Stimulated activated CD4-positive, alpha-beta T cell treated with anti-CD3 and anti-CD28 coated beads, TNF-alpha, amount 100 ng/mL, for 4 hours (primary cell): ENCODE data around the gene MOB2.

Experiments
- DNase-seq, 3 experiments: peaks; one replicate each; pipeline ENCODE4 v3.0.0-alpha.2; 2020; ENCODE audit warnings: low read depth in 3 of 3

The MOB2 gene

DNA sequence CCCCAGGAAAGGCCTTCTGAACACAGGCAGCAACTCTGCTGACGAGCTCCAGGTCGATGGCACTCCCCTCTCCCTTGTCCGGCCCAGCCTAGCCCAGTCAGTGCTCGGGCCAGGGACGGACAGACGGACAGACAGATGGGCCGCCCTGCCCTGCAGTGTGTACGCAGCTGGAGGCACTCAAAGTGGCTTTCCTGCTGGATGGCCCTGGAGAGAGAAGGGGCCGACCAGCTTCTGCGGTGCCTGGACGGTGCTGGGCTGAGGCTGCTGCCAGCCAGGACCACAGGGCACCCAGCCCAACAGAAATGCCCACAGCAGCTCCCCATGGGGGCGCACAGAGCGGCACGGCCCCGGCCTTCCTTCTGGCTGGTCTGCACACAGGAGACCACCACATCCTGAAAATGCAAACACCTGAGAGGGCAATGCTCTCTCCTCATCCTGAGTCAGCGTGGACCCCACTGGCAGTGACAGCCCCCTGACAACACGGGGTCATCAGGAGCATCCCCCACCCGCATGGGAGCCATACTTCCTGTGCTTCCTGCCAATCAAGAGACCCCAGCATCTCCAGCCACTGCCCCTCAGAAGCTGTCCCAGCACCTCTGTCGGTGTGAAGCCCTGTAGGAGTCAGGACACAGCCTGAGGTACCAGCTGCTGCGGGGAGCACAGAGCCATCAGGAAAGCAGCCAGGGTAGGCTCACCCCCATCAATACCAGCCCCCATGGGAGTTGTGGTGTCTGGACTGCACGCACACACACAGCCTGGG lies 692 bp upstream of the MOB2 start:
- no peak for DNase-seq

DNA sequence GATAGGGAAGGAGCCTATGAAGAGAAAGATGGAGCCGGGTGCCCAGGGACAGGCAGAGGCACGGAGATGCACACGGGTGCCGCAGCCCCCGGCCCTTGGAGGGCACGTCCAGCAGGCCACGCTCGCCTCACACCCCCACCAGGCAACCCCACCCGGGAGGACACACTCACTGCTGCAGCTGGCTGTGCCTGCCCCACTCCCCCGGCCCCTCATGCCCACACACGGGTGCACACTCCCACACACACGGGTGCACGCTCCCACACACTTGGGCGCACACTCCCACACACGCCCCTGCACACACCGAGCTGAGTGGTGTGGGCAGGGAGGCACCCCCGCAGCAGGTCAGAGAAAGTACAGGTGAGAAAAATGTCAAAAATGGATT lies 1.1 kb downstream of the MOB2 start:
- DNase-seq: no peak

DNA sequence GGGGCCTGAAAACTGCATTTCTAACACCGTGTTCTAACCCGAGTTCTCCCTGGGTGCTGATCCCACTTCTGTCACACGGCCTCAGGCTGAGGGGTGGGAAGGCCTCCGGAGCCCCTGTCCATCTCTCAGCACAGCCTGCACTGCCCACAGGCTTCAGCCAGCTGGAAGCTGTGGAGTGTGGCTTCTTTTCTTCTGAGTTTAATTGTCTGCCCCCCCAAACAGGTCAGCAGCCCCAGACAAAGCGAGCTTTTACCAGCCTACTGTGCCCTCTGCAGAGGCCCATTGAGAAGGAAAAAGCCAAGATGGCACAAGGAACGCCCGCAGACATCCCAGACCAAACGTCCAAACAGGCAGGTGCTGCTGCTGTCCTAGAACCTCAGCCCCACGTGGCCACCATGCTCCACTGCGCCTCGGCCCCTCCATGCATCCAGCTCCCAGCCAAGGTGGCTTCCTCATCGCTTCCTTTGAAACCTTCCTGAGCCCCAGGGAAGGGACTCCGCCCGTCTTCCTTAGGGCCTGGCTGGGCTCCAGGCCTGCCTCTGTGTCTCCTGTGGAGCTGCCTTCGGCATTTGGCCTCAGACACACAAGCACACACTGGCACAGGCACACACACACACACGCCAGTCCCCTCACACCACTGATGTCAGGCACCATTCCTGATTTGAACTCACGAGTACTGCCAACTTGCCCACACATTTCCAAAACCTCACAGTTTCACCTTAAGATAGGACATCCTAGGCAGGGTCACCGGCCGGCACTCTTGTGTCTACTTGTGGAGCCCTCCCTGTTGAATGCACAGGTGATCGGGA lies 1.7 kb downstream of the MOB2 start:
- DNase-seq: no peak

DNA sequence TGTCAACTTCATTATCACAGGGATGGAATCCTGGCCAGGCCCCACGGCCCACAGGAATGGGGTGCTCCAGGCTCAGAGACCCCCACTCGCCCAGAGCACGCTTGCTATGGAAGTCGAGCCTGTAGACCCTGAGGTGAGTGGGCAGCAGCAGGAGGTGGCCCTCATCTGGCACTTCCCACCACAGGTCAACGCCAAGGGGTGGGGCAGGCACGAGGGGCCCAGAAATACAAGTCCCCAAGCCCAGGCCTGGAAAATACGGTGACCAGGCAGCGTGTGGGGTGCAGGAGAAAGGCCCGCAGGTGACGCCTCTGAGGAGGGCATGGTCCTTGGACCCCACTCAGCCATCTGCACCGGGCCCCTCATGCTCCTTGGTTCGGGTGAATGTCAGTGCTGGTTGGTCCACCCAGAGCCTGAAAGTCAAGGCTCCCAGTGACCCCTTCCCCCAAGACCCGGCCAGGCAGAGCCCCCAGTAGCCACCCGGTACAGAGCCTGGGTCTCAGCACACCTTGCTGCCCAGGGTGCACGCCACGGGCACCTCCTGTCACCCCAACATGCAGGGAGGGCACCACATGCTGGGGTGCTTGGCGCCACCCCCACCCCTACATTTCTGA lies 2.4 kb downstream of the MOB2 start:
- DNase-seq: no peak

- DNase-seq: no peak
These were observed 3.1 kb downstream of the MOB2 start for GRCh38 chr11:1483445-1483961.

- DNase-seq: no peak
These were observed 3.8 kb downstream of the MOB2 start for GRCh38 chr11:1482581-1483444.

DNA sequence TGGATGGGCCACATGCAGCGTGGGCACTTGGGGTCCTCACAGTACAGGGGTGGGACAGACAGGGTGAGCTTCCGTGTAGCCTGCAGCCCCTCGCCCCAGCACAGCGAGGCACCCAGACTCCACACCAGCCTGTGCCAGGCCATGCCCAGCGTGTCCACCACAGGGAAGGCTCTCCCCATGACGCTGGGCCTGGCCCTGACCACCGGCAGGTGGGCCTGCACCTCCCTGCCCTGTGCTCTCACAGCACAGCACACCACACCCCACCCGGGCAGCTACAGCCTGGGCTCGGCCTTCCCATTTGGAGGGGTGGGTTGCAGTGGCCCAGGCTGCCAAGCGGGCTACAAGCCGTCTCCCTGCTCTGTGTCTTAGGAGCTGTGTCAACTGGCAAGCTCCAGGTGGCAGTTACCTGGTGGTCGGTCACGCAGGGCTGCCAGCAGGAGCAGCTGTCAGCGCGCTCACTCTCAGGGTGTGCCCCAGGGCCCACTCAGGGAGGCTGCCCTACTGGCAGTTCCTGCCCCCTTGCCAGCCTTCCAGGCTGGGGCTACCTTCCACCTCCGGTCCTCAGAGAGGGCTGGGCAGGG lies 4.6 kb downstream of the MOB2 start:
- DNase-seq: no peak

DNA sequence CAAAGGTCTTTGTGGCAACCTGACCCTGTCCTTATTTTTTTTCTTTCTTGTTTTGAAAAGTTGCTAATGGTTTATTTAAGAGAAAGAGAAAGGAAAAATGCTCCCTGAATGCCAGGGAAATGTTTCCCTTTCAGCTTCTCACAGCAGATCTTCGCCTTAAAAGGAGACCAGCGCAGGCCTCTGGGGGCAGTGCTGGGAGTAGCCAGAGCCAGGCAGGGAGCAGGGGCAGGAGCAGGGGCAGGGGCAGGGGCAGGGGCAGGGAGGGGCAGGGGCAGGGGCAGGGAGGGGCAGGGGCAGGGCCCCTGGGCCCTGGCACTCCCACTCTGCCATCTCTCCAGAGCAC lies 5.1 kb downstream of the MOB2 start:
- DNase-seq: no peak

- no peak for DNase-seq
These were observed 5.8 kb downstream of the MOB2 start for GRCh38 chr11:1480555-1481482.

DNA sequence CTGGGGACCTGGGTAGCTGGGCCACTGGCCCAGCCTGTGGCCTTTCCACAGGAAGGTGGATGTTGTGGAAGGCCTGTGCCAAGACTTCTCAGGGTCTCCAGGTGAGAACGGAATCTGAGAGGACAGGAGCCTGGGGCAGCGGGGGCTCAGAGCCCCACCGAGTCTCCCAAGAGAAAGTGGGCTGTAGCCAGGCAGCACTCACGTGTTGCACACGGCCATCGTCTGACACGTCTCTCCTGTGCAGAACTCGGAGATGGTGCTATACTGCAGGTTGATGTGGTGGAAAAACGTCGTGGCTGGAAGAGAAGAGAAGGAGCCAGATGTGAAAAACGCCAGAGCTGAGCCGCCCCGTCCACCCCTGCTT lies 6.4 kb downstream of the MOB2 start:
- DNase-seq: no peak

DNA sequence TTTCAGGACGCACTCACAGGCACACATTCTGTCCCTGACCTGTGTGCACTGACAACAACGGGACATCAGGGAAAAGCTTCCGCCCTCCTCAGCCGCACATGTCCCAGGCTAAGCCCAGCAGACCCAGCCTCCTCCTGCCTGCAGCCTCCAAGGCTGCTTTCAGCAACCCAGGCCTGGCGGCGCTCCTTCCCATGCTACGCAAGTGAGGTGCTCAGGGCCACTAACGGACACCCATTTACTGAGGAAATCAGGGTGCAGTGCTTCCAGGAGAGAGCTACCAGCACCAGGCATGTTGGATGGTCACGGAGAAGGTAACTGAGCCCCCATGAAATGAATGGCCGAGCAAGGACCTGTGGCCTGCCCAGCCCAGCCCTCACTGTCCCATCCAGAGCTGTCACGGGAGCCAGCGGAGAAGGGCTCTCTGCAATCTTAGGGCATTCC lies 6.9 kb downstream of the MOB2 start:
- no peak for DNase-seq

GRCh38 chr11:1479006-1479677 lies 7.4 kb downstream of the MOB2 start:
- no peak for DNase-seq

DNA sequence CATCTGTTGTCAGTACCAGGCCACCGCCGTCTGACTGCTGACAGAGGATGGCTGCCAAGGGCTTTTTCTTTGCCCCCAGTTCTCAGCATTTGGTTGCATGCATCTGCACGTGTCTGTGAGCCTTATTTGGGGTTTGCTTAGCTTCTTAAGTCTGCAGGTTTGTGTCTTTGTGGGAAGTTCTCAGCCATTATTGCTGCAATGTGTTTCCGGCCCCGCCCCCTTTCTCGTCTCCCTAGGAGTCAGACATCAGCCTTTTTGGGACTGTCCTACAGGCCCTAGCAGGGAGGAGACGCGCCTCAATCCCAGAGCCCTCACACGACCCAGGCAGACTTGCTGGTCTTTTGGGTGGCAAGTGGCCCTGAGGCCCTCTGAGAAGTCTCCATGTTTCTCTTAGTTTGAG lies 8.0 kb downstream of the MOB2 start:
- DNase-seq: no peak

GRCh38 chr11:1478011-1478410 lies 8.6 kb downstream of the MOB2 start:
- DNase-seq: no peak

DNA sequence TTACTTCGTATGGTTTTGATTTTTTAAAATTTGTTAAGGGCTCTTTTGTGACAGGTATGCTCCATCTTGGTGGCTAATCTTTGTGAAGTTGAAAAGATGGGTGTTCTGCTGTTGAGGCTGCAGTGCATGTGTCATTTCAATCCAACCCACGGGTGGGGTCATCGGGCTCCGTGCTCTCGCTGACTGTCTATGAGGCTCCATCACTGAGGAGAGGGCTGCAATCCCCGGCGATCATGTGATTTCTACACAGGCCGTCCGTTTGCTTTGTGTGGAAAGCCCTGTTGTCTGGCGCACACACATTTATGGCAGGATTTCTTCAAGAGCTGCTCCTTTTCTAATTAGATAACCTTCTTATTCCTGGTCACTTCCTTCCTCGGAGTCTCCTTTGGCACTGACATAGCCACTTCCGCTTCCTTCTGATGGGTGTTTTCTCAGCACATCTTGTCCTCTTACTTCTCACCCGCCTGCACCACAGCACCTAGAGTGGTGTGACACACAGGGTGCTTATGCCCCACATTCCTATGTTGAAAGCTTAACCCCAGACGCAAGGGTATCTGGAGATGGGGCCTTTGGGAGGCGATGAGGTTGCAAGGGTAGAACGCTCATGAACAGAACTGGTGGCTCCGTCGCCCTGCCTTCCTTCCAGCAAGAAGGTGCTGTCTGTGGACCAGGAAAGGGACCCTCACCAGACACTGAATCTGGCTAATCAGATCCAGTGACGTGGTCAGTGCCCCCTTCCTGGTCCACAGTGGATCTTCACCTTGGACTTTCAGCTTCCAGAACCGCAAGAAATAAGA lies 9.4 kb downstream of the MOB2 start:
- no peak for DNase-seq

DNA sequence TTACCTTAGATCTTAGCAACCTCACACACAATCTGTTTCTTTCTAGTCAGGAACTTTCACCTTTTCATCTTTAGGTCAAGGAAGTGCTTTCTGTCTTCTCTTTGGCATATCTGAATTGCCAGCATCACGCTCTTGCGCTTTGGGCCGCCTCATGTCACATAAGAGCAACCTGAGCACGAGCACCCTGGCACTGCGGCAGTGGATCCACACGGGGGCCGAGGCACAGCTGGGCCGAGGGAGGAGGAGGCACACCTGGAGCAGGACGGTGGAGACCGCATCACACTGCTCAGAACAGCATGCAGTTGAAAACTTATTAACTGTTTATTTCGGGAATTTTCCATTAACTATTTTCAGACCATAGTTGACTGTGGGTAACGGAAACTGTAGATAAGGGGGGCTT lies 10.7 kb downstream of the MOB2 start:
- DNase-seq: no peak

GRCh38 chr11:1473786-1474185 lies 12.8 kb downstream of the MOB2 start:
- no peak for DNase-seq

GRCh38 chr11:1473011-1473628 lies 13.5 kb downstream of the MOB2 start:
- DNase-seq: no peak
